Measurements from ENCODE around the gene OSER1.

The OSER1 gene

DNA sequence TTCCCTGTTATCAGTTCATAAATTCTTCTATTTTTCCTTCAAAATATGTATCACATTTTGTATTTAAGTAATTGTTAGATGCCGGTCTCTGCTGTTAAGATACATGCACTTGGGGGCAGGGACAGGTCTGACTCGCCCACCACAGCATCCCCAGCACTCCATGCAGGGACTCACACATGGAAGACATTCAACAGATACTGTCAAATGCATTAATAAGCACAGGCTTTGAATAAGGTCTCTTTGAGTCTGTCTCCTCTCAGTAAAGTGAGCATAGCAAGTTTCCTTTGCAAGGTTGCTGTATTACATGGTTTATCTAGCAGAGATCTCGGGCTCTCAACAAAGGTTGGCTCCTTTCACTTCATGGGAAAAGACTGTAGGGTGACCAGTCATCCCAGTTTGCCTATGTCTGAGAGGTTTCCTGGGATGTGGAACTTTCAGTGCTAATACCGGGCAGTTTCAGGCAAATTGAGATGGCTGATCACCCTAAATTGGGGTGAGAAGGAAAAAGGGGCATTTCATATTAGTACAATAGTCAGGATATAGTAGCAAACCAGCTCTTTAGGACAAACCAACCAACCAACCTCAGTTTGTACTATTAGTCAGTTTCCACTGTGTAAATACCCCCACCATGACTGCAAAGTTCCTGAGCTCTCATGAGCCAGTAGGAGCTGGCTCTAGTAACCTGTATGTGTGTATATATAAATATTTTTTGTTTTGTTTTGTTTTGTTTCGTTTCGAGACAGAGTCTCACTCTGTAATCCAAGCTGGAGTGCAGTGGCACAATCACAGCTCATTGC, 38.6 kb downstream of the OSER1 start:
- no peak for DNase-seq
- Histone ChIP-seq H3K27me3 (replicated peaks; ENCODE audit: control insufficient read depth, insufficient read depth, low read length, poor library complexity, severe bottlenecking) (no peaks in the 10 kb centered on the region), H3K4me1 (ENCODE audit: control insufficient read depth, insufficient read depth, low read length, poor library complexity, severe bottlenecking) (no peaks in the 10 kb centered on the region), H3K36me3 (ENCODE audit: control insufficient read depth, insufficient read depth, low read length) (no peaks in the 10 kb centered on the region), H3K4me3 (ENCODE audit: insufficient read depth, low read depth, low read length, poor library complexity, severe bottlenecking) (no peak overlapping the region), H3K27ac (ENCODE audit: insufficient read depth, low read length, poor library complexity, severe bottlenecking) (no peak overlapping the region), H3K9me3 (ENCODE audit: control insufficient read depth, low read length) (no peaks in the 10 kb centered on the region)

- no peak overlapping the region for H3K4me3 ChIP-seq (ENCODE audit: insufficient read depth, low read depth, low read length, poor library complexity, severe bottlenecking)
- no peak overlapping the region for H3K27ac ChIP-seq (ENCODE audit: insufficient read depth, low read length, poor library complexity, severe bottlenecking)
- DNase-seq = no peak
Observed at GRCh38 chr20:44170816-44171410, 39.7 kb downstream of the OSER1 start.

DNA sequence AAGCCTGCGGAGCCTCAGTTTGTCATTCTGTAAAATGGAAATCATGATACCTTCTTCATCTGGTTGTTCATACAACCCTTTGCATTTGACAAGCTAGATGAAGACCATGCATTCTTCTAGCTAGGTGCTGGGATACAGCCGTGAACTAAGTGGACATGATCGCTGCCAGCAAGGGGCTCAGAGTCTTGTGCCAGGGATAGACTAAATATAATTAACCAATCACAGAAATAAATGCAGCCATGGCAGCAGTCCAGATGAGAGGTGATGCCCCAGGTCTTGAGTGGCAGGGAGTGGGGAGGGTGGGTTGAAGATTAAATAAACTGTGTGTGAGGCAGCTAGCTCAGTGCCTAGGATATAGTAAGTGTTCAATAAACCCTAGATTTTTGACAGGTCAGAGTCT, 42.8 kb downstream of the OSER1 start:
- no peaks in the 10 kb centered on the region for H3K9me3 ChIP-seq (ENCODE audit: control insufficient read depth, low read length)
- no peaks in the 10 kb centered on the region for H3K36me3 ChIP-seq (ENCODE audit: control insufficient read depth, insufficient read depth, low read length)
- DNase-seq = no peak
- H3K27me3 ChIP-seq (replicated peaks; ENCODE audit: control insufficient read depth, insufficient read depth, low read length, poor library complexity, severe bottlenecking) = peaks cover 3% of the 10 kb centered on the region
- H3K4me1 ChIP-seq (ENCODE audit: control insufficient read depth, insufficient read depth, low read length, poor library complexity, severe bottlenecking) = no peaks in the 10 kb centered on the region
- H3K4me3 ChIP-seq (ENCODE audit: insufficient read depth, low read depth, low read length, poor library complexity, severe bottlenecking) = no peak overlapping the region
- no peak overlapping the region for H3K27ac ChIP-seq (ENCODE audit: insufficient read depth, low read length, poor library complexity, severe bottlenecking)

More at GRCh38 chr20:44170816-44171410, 39.7 kb downstream of the OSER1 start:
- Histone ChIP-seq H3K27me3 (replicated peaks; ENCODE audit: control insufficient read depth, insufficient read depth, low read length, poor library complexity, severe bottlenecking) (peaks cover 3% of the 10 kb centered on the region), H3K36me3 (ENCODE audit: control insufficient read depth, insufficient read depth, low read length) (no peaks in the 10 kb centered on the region), H3K4me1 (ENCODE audit: control insufficient read depth, insufficient read depth, low read length, poor library complexity, severe bottlenecking) (no peaks in the 10 kb centered on the region), H3K9me3 (ENCODE audit: control insufficient read depth, low read length) (no peaks in the 10 kb centered on the region)

DNA sequence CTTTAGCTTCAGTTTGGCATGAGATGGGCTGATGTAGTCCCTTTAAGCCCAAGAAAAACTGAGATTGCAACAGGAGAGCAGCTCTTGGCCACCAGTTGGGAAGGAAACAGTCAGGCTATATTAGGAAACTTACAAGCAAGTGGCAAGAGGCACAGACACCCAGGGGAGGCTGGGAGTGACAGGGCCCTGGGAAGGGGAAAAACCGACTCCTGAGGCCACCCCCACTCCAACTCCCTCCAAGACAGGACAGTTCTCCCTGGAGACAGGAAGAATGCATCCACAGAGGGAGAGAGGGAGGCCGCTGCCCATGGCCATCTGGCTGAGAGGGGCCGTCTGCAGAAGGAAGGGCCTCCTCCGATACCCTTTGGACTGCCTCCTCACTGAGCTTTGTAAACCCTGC, 44.1 kb downstream of the OSER1 start:
- Histone ChIP-seq H3K4me1 (ENCODE audit: control insufficient read depth, insufficient read depth, low read length, poor library complexity, severe bottlenecking) (no peaks in the 10 kb centered on the region), H3K36me3 (ENCODE audit: control insufficient read depth, insufficient read depth, low read length) (no peaks in the 10 kb centered on the region), H3K4me3 (ENCODE audit: insufficient read depth, low read depth, low read length, poor library complexity, severe bottlenecking) (no peak overlapping the region), H3K27ac (ENCODE audit: insufficient read depth, low read length, poor library complexity, severe bottlenecking) (no peak overlapping the region), H3K27me3 (replicated peaks; ENCODE audit: control insufficient read depth, insufficient read depth, low read length, poor library complexity, severe bottlenecking) (peaks cover 3% of the 10 kb centered on the region), H3K9me3 (ENCODE audit: control insufficient read depth, low read length) (no peaks in the 10 kb centered on the region)
- no peak for DNase-seq

GRCh38 chr20:44166008-44166407, 44.6 kb downstream of the OSER1 start:
- H3K4me3 ChIP-seq (ENCODE audit: insufficient read depth, low read depth, low read length, poor library complexity, severe bottlenecking) = no peak overlapping the region
- no peaks in the 10 kb centered on the region for H3K4me1 ChIP-seq (ENCODE audit: control insufficient read depth, insufficient read depth, low read length, poor library complexity, severe bottlenecking)
- H3K27me3 ChIP-seq (replicated peaks; ENCODE audit: control insufficient read depth, insufficient read depth, low read length, poor library complexity, severe bottlenecking) = peaks cover 3% of the 10 kb centered on the region
- H3K27ac ChIP-seq (ENCODE audit: insufficient read depth, low read length, poor library complexity, severe bottlenecking) = no peak overlapping the region
- H3K9me3 ChIP-seq (ENCODE audit: control insufficient read depth, low read length) = no peaks in the 10 kb centered on the region
- no peak for DNase-seq
- no peaks in the 10 kb centered on the region for H3K36me3 ChIP-seq (ENCODE audit: control insufficient read depth, insufficient read depth, low read length)

DNA sequence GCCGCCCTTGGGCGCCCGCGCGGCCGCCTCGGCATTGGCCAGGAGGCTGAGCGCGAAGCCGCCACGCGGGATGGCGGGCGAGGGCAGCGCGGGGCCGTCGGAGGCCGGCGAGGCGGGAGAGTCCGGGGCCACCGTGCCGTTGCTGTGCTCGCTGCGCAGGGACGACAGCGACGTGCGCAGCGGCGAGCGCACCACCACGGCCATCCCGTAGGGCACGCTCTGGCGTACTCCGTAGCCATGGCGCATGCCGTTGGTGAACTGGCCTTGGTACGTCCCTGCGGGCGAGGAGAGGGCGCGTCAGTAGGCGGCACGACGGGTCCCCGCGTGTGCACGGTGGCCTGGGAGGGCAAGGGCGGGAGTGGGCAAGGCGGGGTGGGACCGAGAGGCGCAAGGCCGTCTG, 50.4 kb downstream of the OSER1 start:
- Histone ChIP-seq H3K36me3 (ENCODE audit: control insufficient read depth, insufficient read depth, low read length) (no peaks in the 10 kb centered on the region), H3K27ac (ENCODE audit: insufficient read depth, low read length, poor library complexity, severe bottlenecking) (no peak overlapping the region), H3K4me1 (ENCODE audit: control insufficient read depth, insufficient read depth, low read length, poor library complexity, severe bottlenecking) (no peaks in the 10 kb centered on the region), H3K9me3 (ENCODE audit: control insufficient read depth, low read length) (no peaks in the 10 kb centered on the region), H3K27me3 (replicated peaks; ENCODE audit: control insufficient read depth, insufficient read depth, low read length, poor library complexity, severe bottlenecking) (no peaks in the 10 kb centered on the region), H3K4me3 (ENCODE audit: insufficient read depth, low read depth, low read length, poor library complexity, severe bottlenecking) (no peak overlapping the region)
- no peak for DNase-seq

DNA sequence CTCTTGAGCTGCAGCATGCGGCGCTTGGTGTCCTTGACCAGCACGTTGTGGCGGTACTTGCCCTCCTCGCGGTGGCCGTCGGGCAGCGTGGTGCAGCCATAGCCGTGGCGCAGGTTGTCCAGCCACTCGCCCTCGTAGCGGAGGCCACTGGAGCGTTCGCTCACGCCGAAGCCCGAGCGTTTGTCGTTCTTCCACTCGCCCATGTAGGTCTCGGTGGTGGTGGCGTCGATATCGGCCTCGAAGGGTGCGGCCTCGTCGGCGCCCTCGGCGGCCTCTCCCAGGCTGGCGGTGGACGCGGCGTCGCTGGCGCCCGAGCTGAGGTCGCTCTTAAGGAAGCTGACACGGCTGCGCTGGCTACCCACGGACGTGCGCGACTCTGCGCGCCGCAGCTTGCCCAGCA, 50.9 kb downstream of the OSER1 start:
- no peaks in the 10 kb centered on the region for H3K9me3 ChIP-seq (ENCODE audit: control insufficient read depth, low read length)
- no peak overlapping the region for H3K4me3 ChIP-seq (ENCODE audit: insufficient read depth, low read depth, low read length, poor library complexity, severe bottlenecking)
- H3K36me3 ChIP-seq (ENCODE audit: control insufficient read depth, insufficient read depth, low read length) = no peaks in the 10 kb centered on the region
- no peaks in the 10 kb centered on the region for H3K27me3 ChIP-seq (replicated peaks; ENCODE audit: control insufficient read depth, insufficient read depth, low read length, poor library complexity, severe bottlenecking)
- no peak overlapping the region for H3K27ac ChIP-seq (ENCODE audit: insufficient read depth, low read length, poor library complexity, severe bottlenecking)
- DNase-seq = no peak
- H3K4me1 ChIP-seq (ENCODE audit: control insufficient read depth, insufficient read depth, low read length, poor library complexity, severe bottlenecking) = no peaks in the 10 kb centered on the region

DNA sequence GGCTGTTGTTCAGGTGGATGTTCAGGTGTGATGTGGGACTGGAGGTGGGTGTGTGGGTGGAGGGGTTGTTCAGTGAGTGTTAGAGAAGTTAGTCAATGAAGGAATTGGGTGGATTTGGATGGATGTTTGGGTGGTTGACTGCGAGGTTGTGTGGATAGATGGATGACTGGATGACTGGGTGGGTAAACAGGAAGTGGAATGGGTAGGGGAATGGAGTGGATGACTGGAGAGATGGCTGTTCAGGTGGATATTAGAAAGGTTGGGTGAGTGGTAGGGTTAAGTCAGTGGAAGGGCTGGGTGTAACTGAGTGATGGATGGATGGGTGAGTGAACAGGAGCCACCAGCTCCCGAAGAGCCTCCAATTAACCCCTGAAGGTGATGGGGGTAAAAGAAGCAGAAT, 51.4 kb downstream of the OSER1 start:
- no peak overlapping the region for H3K27ac ChIP-seq (ENCODE audit: insufficient read depth, low read length, poor library complexity, severe bottlenecking)
- no peaks in the 10 kb centered on the region for H3K36me3 ChIP-seq (ENCODE audit: control insufficient read depth, insufficient read depth, low read length)
- no peak overlapping the region for H3K4me3 ChIP-seq (ENCODE audit: insufficient read depth, low read depth, low read length, poor library complexity, severe bottlenecking)
- H3K9me3 ChIP-seq (ENCODE audit: control insufficient read depth, low read length) = no peaks in the 10 kb centered on the region
- no peaks in the 10 kb centered on the region for H3K27me3 ChIP-seq (replicated peaks; ENCODE audit: control insufficient read depth, insufficient read depth, low read length, poor library complexity, severe bottlenecking)
- no peaks in the 10 kb centered on the region for H3K4me1 ChIP-seq (ENCODE audit: control insufficient read depth, insufficient read depth, low read length, poor library complexity, severe bottlenecking)
- DNase-seq = no peak

DNA sequence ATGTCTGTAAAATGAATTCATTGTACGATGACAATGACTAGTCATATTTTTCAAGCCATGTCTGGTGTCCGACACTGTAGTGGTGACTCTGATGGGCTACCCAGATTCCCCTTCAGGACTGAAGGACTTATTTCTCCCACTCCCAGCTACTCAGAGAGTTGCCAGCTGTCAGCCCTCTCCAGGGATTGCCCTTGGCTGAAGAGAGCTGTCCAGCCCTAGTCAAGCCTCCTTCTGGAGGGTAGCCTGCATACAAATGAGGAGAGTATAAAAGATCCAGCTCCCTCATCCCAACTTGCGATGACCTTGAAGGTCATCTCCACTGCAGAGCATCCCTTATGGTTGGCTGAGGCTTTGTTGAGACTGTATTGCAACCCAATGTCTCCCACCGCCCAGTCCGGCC, 53.5 kb downstream of the OSER1 start:
- Histone ChIP-seq H3K27me3 (replicated peaks; ENCODE audit: control insufficient read depth, insufficient read depth, low read length, poor library complexity, severe bottlenecking) (no peaks in the 10 kb centered on the region), H3K9me3 (ENCODE audit: control insufficient read depth, low read length) (no peaks in the 10 kb centered on the region), H3K27ac (ENCODE audit: insufficient read depth, low read length, poor library complexity, severe bottlenecking) (no peak overlapping the region), H3K36me3 (ENCODE audit: control insufficient read depth, insufficient read depth, low read length) (no peaks in the 10 kb centered on the region), H3K4me3 (ENCODE audit: insufficient read depth, low read depth, low read length, poor library complexity, severe bottlenecking) (no peak overlapping the region), H3K4me1 (ENCODE audit: control insufficient read depth, insufficient read depth, low read length, poor library complexity, severe bottlenecking) (peaks cover 4% of the 10 kb centered on the region)
- DNase-seq = no peak

GRCh38 chr20:44154521-44155001, 56.0 kb downstream of the OSER1 start:
- no peaks in the 10 kb centered on the region for H3K27me3 ChIP-seq (replicated peaks; ENCODE audit: control insufficient read depth, insufficient read depth, low read length, poor library complexity, severe bottlenecking)
- no peak for DNase-seq
- H3K36me3 ChIP-seq (ENCODE audit: control insufficient read depth, insufficient read depth, low read length) = no peaks in the 10 kb centered on the region
- no peak overlapping the region for H3K4me3 ChIP-seq (ENCODE audit: insufficient read depth, low read depth, low read length, poor library complexity, severe bottlenecking)
- no peak overlapping the region for H3K27ac ChIP-seq (ENCODE audit: insufficient read depth, low read length, poor library complexity, severe bottlenecking)
- H3K9me3 ChIP-seq (ENCODE audit: control insufficient read depth, low read length) = no peaks in the 10 kb centered on the region
- peaks cover 4% of the 10 kb centered on the region for H3K4me1 ChIP-seq (ENCODE audit: control insufficient read depth, insufficient read depth, low read length, poor library complexity, severe bottlenecking)

All from effector memory CD4-positive, alpha-beta T cell (primary cell).